OCI-LY7 (cell line): ENCODE results near the gene MACF1. TPM values are rescaled to one million over a fixed set of nuclear protein-coding genes. Genes with fewer than 3 reads are reported as not detected.
"Not testable (repeated sequence)": the region's sequence is repeated elsewhere in the genome, so short reads cannot be mapped to it uniquely, and the experiment has no call there.

ENCODE experiments used
- BruUV-seq: library from RNA; stranded (reverse); fragments of 400-500 nt; replicated peaks from 2 replicates; lab custom pipeline; 2021; lab: Mats Ljungman, UMichigan
- CTCF ChIA-PET: fragments of 300-600 bp; sonication (Branson Sonifier 250); formaldehyde crosslinking; loops from one replicate; lab custom pipeline; 2022; ENCODE audit warnings: antibody characterized with exemption; ENCODE audit not compliant: unreplicated experiment; lab: Charles Lee
- POLR2A ChIA-PET: fragments of 300-600 bp; sonication (Branson Sonifier 250); formaldehyde crosslinking; loops from one replicate; lab custom pipeline; 2022; ENCODE audit warnings: antibody characterized with exemption; lab: Charles Lee
- DNase-seq: peaks from one replicate; pipeline ENCODE4 v3.0.0-alpha.2; 2015; ENCODE audit warnings: low spot score
- H2AFZ ChIP-seq: fragments of 200-600 bp; sonication (generic), shearing (Covaris generic); 2 replicates; pipeline ENCODE4 v1.6.1; 2014; ENCODE audit warnings: mild to moderate bottlenecking, antibody characterized with exemption, low read length, moderate library complexity
- H3K27ac ChIP-seq: fragments of 200-600 bp; sonication (generic); 2 replicates; pipeline ENCODE4 v1.5.1; 2014; ENCODE audit warnings: mixed run types, low read depth, mild to moderate bottlenecking, moderate library complexity, low read length, inconsistent platforms; ENCODE audit not compliant: poor library complexity, severe bottlenecking
- H3K36me3 ChIP-seq: fragments of 200-600 bp; sonication (generic); 2 replicates; pipeline ENCODE4 v1.6.1; 2014; ENCODE audit warnings: mild to moderate bottlenecking, antibody characterized with exemption, low read length, moderate library complexity, mixed read lengths; ENCODE audit not compliant: insufficient read depth
- H3K4me1 ChIP-seq: fragments of 200-600 bp; sonication (generic); 2 replicates; pipeline ENCODE4 v1.5.1; 2014; ENCODE audit warnings: mild to moderate bottlenecking, low read length; ENCODE audit not compliant: insufficient read depth, poor library complexity, severe bottlenecking
- H3K4me2 ChIP-seq: fragments of 200-600 bp; sonication (generic); 2 replicates; pipeline ENCODE4 v1.6.1; 2014; ENCODE audit warnings: mild to moderate bottlenecking, low read length
- H3K4me3 ChIP-seq: fragments of 200-600 bp; sonication (generic); 2 replicates; pipeline ENCODE4 v1.5.1; 2014; ENCODE audit warnings: mild to moderate bottlenecking, low read depth, low read length; ENCODE audit not compliant: poor library complexity, severe bottlenecking
- H3K79me2 ChIP-seq: fragments of 200-600 bp; sonication (generic); 2 replicates; pipeline ENCODE4 v1.6.1; 2016; ENCODE audit warnings: low read depth, mild to moderate bottlenecking, low read length, moderate library complexity, mixed read lengths; ENCODE audit not compliant: insufficient read depth
- H3K9me2 ChIP-seq: fragments of 200-600 bp; sonication (generic); 2 replicates; pipeline ENCODE4 v1.6.1; 2016; ENCODE audit warnings: mild to moderate bottlenecking, low read length, mixed read lengths; ENCODE audit not compliant: insufficient read depth
- H3K9me3 ChIP-seq: fragments of 200-600 bp; sonication (generic); 2 replicates; pipeline ENCODE4 v1.6.1; 2014; ENCODE audit warnings: mild to moderate bottlenecking, mixed run types, low read length, mixed read lengths
- H4K20me1 ChIP-seq: fragments of 200-600 bp; sonication (generic); 2 replicates; pipeline ENCODE4 v1.6.1; 2014; ENCODE audit warnings: mild to moderate bottlenecking, antibody characterized with exemption, low read length, moderate library complexity, mixed read lengths; ENCODE audit not compliant: insufficient read depth
- intact Hi-C: fragments of 100-400 bp; cut with micrococcal nuclease; formaldehyde crosslinking; loops from one replicate; pipeline ENCODE4 v1.10.0; 2022; ENCODE audit not compliant: unreplicated experiment
- total RNA-seq, 2 experiments: library from RNA; depleted of rRNA in 1 of 2; stranded (reverse); fragments of >200 nt in 1 of 2; shearing (Covaris generic) in 1 of 2; gene quantifications; 2 replicates each; pipeline ENCODE4 v1.2.3, GENCODE V29; 2014 to 2022

The MACF1 gene
- total RNA-seq, 2 experiments from 2014 or later, result 211 to 220 TPM

- H3K9me3 ChIP-seq, H2AFZ ChIP-seq, CTCF ChIA-PET, DNase-seq, H3K36me3 ChIP-seq, POLR2A ChIA-PET, H3K9me2 ChIP-seq, H3K79me2 ChIP-seq, BruUV-seq, H3K4me2 ChIP-seq, H3K4me3 ChIP-seq, intact Hi-C loops, H4K20me1 ChIP-seq, H3K27ac ChIP-seq: not testable (repeated sequence)
- peaks cover 21% of the 10 kb centered on the region for H3K4me1 ChIP-seq
These were observed 307.8 kb downstream of the MACF1 start for GRCh38 chr1:39512234-39512847.

GRCh38 chr1:39514710-39515124 lies 310.2 kb downstream of the MACF1 start:
- H3K79me2 ChIP-seq, H3K9me3 ChIP-seq, H3K4me2 ChIP-seq, H3K4me3 ChIP-seq, intact Hi-C loops, POLR2A ChIA-PET, H3K4me1 ChIP-seq, H2AFZ ChIP-seq, BruUV-seq, DNase-seq, H3K27ac ChIP-seq, H4K20me1 ChIP-seq, CTCF ChIA-PET, H3K9me2 ChIP-seq, H3K36me3 ChIP-seq: not testable (repeated sequence)

GRCh38 chr1:39515131-39516086 lies 310.9 kb downstream of the MACF1 start:
- H3K27ac ChIP-seq, H4K20me1 ChIP-seq, H3K4me2 ChIP-seq, H3K4me1 ChIP-seq, CTCF ChIA-PET, BruUV-seq, H3K36me3 ChIP-seq, H3K9me2 ChIP-seq, DNase-seq, H3K9me3 ChIP-seq, POLR2A ChIA-PET, H3K4me3 ChIP-seq, H2AFZ ChIP-seq, intact Hi-C loops, H3K79me2 ChIP-seq: not testable (repeated sequence)

- H3K4me2 ChIP-seq, H3K9me2 ChIP-seq, H3K4me1 ChIP-seq, CTCF ChIA-PET, H4K20me1 ChIP-seq, intact Hi-C loops, POLR2A ChIA-PET, H3K36me3 ChIP-seq, H3K79me2 ChIP-seq, H3K4me3 ChIP-seq, H3K9me3 ChIP-seq, H2AFZ ChIP-seq, DNase-seq, BruUV-seq, H3K27ac ChIP-seq: not testable (repeated sequence)
These were observed 312.3 kb downstream of the MACF1 start for GRCh38 chr1:39516841-39517240.

GRCh38 chr1:39517936-39518335 lies 313.4 kb downstream of the MACF1 start:
- intact Hi-C loops, H4K20me1 ChIP-seq, H3K9me2 ChIP-seq, H3K4me1 ChIP-seq, POLR2A ChIA-PET, H3K4me3 ChIP-seq, H3K79me2 ChIP-seq, H3K36me3 ChIP-seq, DNase-seq, H3K4me2 ChIP-seq, H2AFZ ChIP-seq, H3K27ac ChIP-seq, BruUV-seq, CTCF ChIA-PET, H3K9me3 ChIP-seq: not testable (repeated sequence)

GRCh38 chr1:39519376-39519775 lies 314.9 kb downstream of the MACF1 start:
- H3K79me2 ChIP-seq, H4K20me1 ChIP-seq, H3K4me1 ChIP-seq, H3K4me2 ChIP-seq, POLR2A ChIA-PET, H3K9me2 ChIP-seq, intact Hi-C loops, CTCF ChIA-PET, H3K4me3 ChIP-seq, BruUV-seq, H3K36me3 ChIP-seq, H3K27ac ChIP-seq, H3K9me3 ChIP-seq, DNase-seq, H2AFZ ChIP-seq: not testable (repeated sequence)
